ENCODE measurements around the gene CCDC3. TPM values are rescaled to one million over a fixed set of nuclear protein-coding genes. Genes with fewer than 3 reads are reported as not detected.
"Not testable (repeated sequence)": the region's sequence is repeated elsewhere in the genome, so short reads cannot be mapped to it uniquely, and the experiment has no call there.

Gene CCDC3
- polyA plus RNA-seq, 1 donor: 8.4 TPM

DNA sequence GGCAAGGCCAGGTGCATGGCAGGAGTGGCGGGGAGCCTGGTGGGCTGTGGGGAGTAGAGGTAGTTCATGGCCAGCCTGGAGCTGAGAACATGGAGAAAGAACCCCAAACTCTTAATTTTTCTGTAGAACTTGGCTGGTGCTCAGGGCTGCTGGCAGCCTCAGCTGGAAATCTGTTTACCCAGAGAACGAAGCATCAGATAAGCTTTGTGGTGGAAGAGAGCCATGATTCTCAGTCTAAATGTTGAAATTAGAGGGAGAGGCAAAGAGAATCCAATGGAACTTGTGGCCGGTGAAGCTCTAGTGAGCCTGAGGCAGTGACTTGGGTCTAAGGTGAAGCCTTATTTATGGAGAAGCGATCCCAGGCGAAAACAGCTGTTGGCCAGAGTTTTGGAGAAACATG is 126.4 kb downstream of the CCDC3 start:
- Histone ChIP-seq H3K4me3 (ENCODE audit: low read length) (no peak overlapping the region), H3K36me3 (ENCODE audit: control insufficient read depth, insufficient read depth, low read length) (no peaks in the 10 kb centered on the region), H3K4me1 (ENCODE audit: control insufficient read depth, insufficient read depth, low read length) (no peaks in the 10 kb centered on the region), H3K9me3 (ENCODE audit: control insufficient read depth, low read depth, low read length) (no peaks in the 10 kb centered on the region), H3K27ac (ENCODE audit: low read length) (no peak overlapping the region), H3K27me3 (ENCODE audit: control insufficient read depth, insufficient read depth, low read length) (no peaks in the 10 kb centered on the region)
- no CpG with 5 or more reads among the region's 5 CpGs for WGBS (ENCODE audit: insufficient coverage, low lambda C conversion rate)
- DNase-seq: no peak

GRCh38 chr10:12874501-12874900 is 127.0 kb downstream of the CCDC3 start:
- Histone ChIP-seq H3K27me3 (ENCODE audit: control insufficient read depth, insufficient read depth, low read length) (no peaks in the 10 kb centered on the region), H3K4me1 (ENCODE audit: control insufficient read depth, insufficient read depth, low read length) (no peaks in the 10 kb centered on the region)

GRCh38 chr10:12873172-12873571 is 128.3 kb downstream of the CCDC3 start:
- no peak overlapping the region for H3K4me3 ChIP-seq (ENCODE audit: low read length)
- H3K27ac ChIP-seq (ENCODE audit: low read length): no peak overlapping the region
- 86% methylated on average over 3 of the region's 8 CpGs for WGBS (ENCODE audit: insufficient coverage, low lambda C conversion rate)
- H3K4me1 ChIP-seq (ENCODE audit: control insufficient read depth, insufficient read depth, low read length): no peaks in the 10 kb centered on the region
- no peaks in the 10 kb centered on the region for H3K9me3 ChIP-seq (ENCODE audit: control insufficient read depth, low read depth, low read length)
- no peaks in the 10 kb centered on the region for H3K27me3 ChIP-seq (ENCODE audit: control insufficient read depth, insufficient read depth, low read length)
- no peaks in the 10 kb centered on the region for H3K36me3 ChIP-seq (ENCODE audit: control insufficient read depth, insufficient read depth, low read length)
- DNase-seq: no peak

More at GRCh38 chr10:12874501-12874900, 127.0 kb downstream of the CCDC3 start:
- no peaks in the 10 kb centered on the region for H3K9me3 ChIP-seq (ENCODE audit: control insufficient read depth, low read depth, low read length)
- H3K27ac ChIP-seq (ENCODE audit: low read length): no peak overlapping the region
- DNase-seq: no peak
- WGBS (ENCODE audit: insufficient coverage, low lambda C conversion rate): no CpG with 5 or more reads among the region's 6 CpGs
- no peak overlapping the region for H3K4me3 ChIP-seq (ENCODE audit: low read length)
- H3K36me3 ChIP-seq (ENCODE audit: control insufficient read depth, insufficient read depth, low read length): no peaks in the 10 kb centered on the region

- no CpG with 5 or more reads among the region's 9 CpGs for WGBS (ENCODE audit: insufficient coverage, low lambda C conversion rate)
- DNase-seq: no peak
- H3K4me3 ChIP-seq (ENCODE audit: low read length): no peak overlapping the region
- H3K9me3 ChIP-seq (ENCODE audit: control insufficient read depth, low read depth, low read length): no peaks in the 10 kb centered on the region
- no peaks in the 10 kb centered on the region for H3K4me1 ChIP-seq (ENCODE audit: control insufficient read depth, insufficient read depth, low read length)
- no peaks in the 10 kb centered on the region for H3K27me3 ChIP-seq (ENCODE audit: control insufficient read depth, insufficient read depth, low read length)
- no peaks in the 10 kb centered on the region for H3K36me3 ChIP-seq (ENCODE audit: control insufficient read depth, insufficient read depth, low read length)
- no peak overlapping the region for H3K27ac ChIP-seq (ENCODE audit: low read length)
Measured at GRCh38 chr10:12872577-12872976, 128.9 kb downstream of the CCDC3 start.

DNA sequence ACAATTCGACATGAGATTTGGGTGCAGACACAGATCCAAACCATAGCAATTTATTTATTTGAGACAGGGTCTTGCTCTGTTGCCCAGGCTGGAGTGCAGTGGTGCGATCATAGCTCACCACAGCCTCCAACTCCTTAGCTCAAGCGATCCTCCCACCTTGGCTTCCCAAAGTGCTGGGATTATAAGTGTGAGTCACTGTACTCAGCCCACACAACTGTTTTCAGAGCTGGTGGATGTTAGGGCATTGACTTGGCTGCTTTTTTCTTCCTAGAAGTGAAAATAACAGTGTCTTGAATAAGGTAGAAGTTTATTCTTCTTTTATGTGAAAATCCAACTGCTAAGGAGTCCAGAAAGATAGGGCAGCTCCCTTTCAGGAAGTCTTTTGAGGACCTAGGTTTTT is 132.1 kb downstream of the CCDC3 start:
- Histone ChIP-seq H3K27ac (ENCODE audit: low read length) (no peak overlapping the region), H3K27me3 (ENCODE audit: control insufficient read depth, insufficient read depth, low read length) (no peaks in the 10 kb centered on the region), H3K4me1 (ENCODE audit: control insufficient read depth, insufficient read depth, low read length) (no peaks in the 10 kb centered on the region), H3K36me3 (ENCODE audit: control insufficient read depth, insufficient read depth, low read length) (no peaks in the 10 kb centered on the region), H3K4me3 (ENCODE audit: low read length) (no peak overlapping the region), H3K9me3 (ENCODE audit: control insufficient read depth, low read depth, low read length) (no peaks in the 10 kb centered on the region)
- no peak for DNase-seq
- no CpG with 5 or more reads among the region's 3 CpGs for WGBS (ENCODE audit: insufficient coverage, low lambda C conversion rate)

DNA sequence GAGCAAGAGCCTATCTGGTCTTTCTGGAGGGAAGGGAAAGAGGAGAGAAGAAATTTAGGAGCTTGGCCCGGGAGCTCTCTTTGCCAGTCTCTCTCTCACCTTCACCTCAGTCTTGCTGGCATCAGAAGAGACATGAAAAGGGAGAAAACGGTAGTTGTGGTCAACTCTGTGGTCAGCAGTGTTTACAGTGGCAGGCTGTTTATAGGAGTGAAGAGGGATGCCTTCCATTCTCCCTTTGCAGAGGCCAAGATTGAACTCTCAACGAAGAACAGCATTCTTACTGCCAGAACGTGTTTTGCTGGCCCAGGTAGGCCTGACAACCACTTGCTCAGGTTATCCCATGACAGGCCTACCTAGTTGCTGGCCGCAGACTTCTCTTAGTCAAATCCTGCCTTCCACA is 133.3 kb downstream of the CCDC3 start:
- Histone ChIP-seq H3K27me3 (ENCODE audit: control insufficient read depth, insufficient read depth, low read length) (no peaks in the 10 kb centered on the region), H3K9me3 (ENCODE audit: control insufficient read depth, low read depth, low read length) (no peaks in the 10 kb centered on the region), H3K27ac (ENCODE audit: low read length) (no peak overlapping the region), H3K4me3 (ENCODE audit: low read length) (no peak overlapping the region), H3K36me3 (ENCODE audit: control insufficient read depth, insufficient read depth, low read length) (no peaks in the 10 kb centered on the region), H3K4me1 (ENCODE audit: control insufficient read depth, insufficient read depth, low read length) (no peaks in the 10 kb centered on the region)
- DNase-seq: no peak
- 100% methylated on average over 1 of the region's 5 CpGs for WGBS (ENCODE audit: insufficient coverage, low lambda C conversion rate)

- not testable (repeated sequence) for DNase-seq; H3K4me1 ChIP-seq (ENCODE audit: control insufficient read depth, insufficient read depth, low read length); H3K27ac ChIP-seq (ENCODE audit: low read length); H3K9me3 ChIP-seq (ENCODE audit: control insufficient read depth, low read depth, low read length); H3K4me3 ChIP-seq (ENCODE audit: low read length); H3K27me3 ChIP-seq (ENCODE audit: control insufficient read depth, insufficient read depth, low read length); H3K36me3 ChIP-seq (ENCODE audit: control insufficient read depth, insufficient read depth, low read length)
- 87% methylated on average over 3 of the region's 6 CpGs for WGBS (ENCODE audit: insufficient coverage, low lambda C conversion rate)
Measured at GRCh38 chr10:12865515-12865914, 136.0 kb downstream of the CCDC3 start.

- no peaks in the 10 kb centered on the region for H3K27me3 ChIP-seq (ENCODE audit: control insufficient read depth, insufficient read depth, low read length)
- H3K36me3 ChIP-seq (ENCODE audit: control insufficient read depth, insufficient read depth, low read length): no peaks in the 10 kb centered on the region
- 100% methylated on average over 1 of the region's 3 CpGs for WGBS (ENCODE audit: insufficient coverage, low lambda C conversion rate)
- H3K9me3 ChIP-seq (ENCODE audit: control insufficient read depth, low read depth, low read length): no peaks in the 10 kb centered on the region
- H3K4me3 ChIP-seq (ENCODE audit: low read length): no peak overlapping the region
- no peaks in the 10 kb centered on the region for H3K4me1 ChIP-seq (ENCODE audit: control insufficient read depth, insufficient read depth, low read length)
- no peak for DNase-seq
- no peak overlapping the region for H3K27ac ChIP-seq (ENCODE audit: low read length)
Measured at GRCh38 chr10:12862459-12862858, 139.1 kb downstream of the CCDC3 start.

- no peaks in the 10 kb centered on the region for H3K36me3 ChIP-seq (ENCODE audit: control insufficient read depth, insufficient read depth, low read length)
- whole genome bisulfite sequencing (ENCODE audit: insufficient coverage, low lambda C conversion rate): no CpG with 5 or more reads among the region's 2 CpGs
- H3K27ac ChIP-seq (ENCODE audit: low read length): no peak overlapping the region
- no peak overlapping the region for H3K4me3 ChIP-seq (ENCODE audit: low read length)
- no peaks in the 10 kb centered on the region for H3K4me1 ChIP-seq (ENCODE audit: control insufficient read depth, insufficient read depth, low read length)
- H3K9me3 ChIP-seq (ENCODE audit: control insufficient read depth, low read depth, low read length): no peaks in the 10 kb centered on the region
- DNase-seq: no peak
- H3K27me3 ChIP-seq (ENCODE audit: control insufficient read depth, insufficient read depth, low read length): no peaks in the 10 kb centered on the region
Measured at GRCh38 chr10:12854988-12855387, 146.5 kb downstream of the CCDC3 start.

DNA sequence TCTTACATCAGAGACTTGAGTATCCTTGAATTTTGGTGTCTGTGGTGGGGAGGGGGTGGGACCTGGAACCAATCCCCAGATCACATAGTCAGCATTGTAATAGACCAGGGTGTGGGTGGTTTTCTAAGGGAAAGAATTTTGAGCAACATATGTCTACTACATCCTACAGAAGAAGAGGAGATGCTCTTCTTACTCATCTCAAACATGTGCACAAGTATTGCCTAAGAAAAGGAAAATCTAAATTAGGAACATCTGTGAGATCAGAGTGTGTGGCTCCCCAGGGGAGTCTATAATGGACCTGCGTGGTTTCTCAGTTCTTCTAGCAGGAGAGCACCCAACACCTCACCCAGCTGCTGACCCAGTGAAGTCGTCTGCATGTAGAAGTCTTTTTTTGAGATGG is 148.8 kb downstream of the CCDC3 start:
- Histone ChIP-seq H3K9me3 (ENCODE audit: control insufficient read depth, low read depth, low read length) (no peaks in the 10 kb centered on the region), H3K4me3 (ENCODE audit: low read length) (no peak overlapping the region), H3K27me3 (ENCODE audit: control insufficient read depth, insufficient read depth, low read length) (peaks cover 2% of the 10 kb centered on the region), H3K36me3 (ENCODE audit: control insufficient read depth, insufficient read depth, low read length) (no peaks in the 10 kb centered on the region), H3K27ac (ENCODE audit: low read length) (no peak overlapping the region), H3K4me1 (ENCODE audit: control insufficient read depth, insufficient read depth, low read length) (no peaks in the 10 kb centered on the region)
- WGBS (ENCODE audit: insufficient coverage, low lambda C conversion rate): no CpG with 5 or more reads among the region's 2 CpGs
- DNase-seq: no peak

- Histone ChIP-seq H3K27ac (ENCODE audit: low read length) (no peak overlapping the region), H3K4me3 (ENCODE audit: low read length) (no peak overlapping the region), H3K27me3 (ENCODE audit: control insufficient read depth, insufficient read depth, low read length) (peaks cover 2% of the 10 kb centered on the region), H3K4me1 (ENCODE audit: control insufficient read depth, insufficient read depth, low read length) (no peaks in the 10 kb centered on the region), H3K36me3 (ENCODE audit: control insufficient read depth, insufficient read depth, low read length) (no peaks in the 10 kb centered on the region), H3K9me3 (ENCODE audit: control insufficient read depth, low read depth, low read length) (no peaks in the 10 kb centered on the region)
- no CpG with 5 or more reads among the region's 20 CpGs for WGBS (ENCODE audit: insufficient coverage, low lambda C conversion rate)
- DNase-seq: no peak
Measured at GRCh38 chr10:12849319-12850181, 152.0 kb downstream of the CCDC3 start.

Data from large intestine (tissue), 3 donors.